ENCODE measurements around the gene ALOX5. TPM values are rescaled to one million over a fixed set of nuclear protein-coding genes. Genes with fewer than 3 reads are reported as not detected.

The ALOX5 gene
- total RNA-seq, 1 donor from 2014 or later: not detected

DNA sequence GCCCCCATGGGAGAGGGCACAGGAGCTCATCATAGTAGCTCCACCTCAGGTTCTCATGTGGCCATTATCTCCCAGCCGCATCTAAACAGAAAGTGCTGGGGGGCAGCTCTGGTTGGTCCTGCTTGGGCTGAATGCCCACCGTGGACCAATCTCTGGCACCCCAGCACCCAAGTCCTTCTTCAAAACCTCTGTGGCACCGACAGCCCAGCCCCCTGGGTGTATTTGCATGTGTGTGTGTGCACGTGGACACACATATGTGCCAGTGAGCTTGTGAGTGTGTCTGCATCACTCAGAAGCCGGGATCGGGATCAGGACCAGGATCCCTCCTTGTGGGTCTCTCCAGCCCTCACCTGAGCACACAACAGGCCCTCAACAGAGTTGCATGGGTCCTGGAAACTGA, 68.2 kb downstream of the ALOX5 start:
- TF ChIP-seq, protein P1, sequence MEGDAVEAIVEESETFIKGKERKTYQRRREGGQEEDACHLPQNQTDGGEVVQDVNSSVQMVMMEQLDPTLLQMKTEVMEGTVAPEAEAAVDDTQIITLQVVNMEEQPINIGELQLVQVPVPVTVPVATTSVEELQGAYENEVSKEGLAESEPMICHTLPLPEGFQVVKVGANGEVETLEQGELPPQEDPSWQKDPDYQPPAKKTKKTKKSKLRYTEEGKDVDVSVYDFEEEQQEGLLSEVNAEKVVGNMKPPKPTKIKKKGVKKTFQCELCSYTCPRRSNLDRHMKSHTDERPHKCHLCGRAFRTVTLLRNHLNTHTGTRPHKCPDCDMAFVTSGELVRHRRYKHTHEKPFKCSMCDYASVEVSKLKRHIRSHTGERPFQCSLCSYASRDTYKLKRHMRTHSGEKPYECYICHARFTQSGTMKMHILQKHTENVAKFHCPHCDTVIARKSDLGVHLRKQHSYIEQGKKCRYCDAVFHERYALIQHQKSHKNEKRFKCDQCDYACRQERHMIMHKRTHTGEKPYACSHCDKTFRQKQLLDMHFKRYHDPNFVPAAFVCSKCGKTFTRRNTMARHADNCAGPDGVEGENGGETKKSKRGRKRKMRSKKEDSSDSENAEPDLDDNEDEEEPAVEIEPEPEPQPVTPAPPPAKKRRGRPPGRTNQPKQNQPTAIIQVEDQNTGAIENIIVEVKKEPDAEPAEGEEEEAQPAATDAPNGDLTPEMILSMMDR (IDR thresholded peaks at IDR 0.05): no peak
- H3K27me3 Mint-ChIP-seq (ENCODE audit: low read depth): no peaks in the 10 kb centered on the region

DNA sequence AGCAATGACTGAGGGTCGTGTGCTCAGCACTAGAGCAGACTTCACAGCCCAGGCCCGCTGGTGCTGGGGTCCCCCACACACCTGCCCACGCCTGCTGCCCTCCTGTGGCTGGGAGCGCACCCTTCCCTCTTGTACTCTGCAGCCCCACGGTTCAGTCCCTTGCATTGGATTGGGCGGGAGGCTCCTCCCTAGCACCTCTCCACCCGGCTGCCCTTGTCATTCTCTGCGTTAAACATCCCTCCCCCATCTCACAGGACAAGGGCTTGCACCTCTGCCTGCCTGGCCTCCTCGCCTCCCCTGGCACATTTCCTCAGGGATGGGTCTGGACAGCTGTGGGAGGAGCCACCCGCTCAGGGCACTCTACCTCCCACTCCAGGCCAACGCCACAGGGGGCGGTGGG, 68.6 kb downstream of the ALOX5 start:
- DNase-seq (ENCODE audit: low spot score): no peak
- no peaks in the 10 kb centered on the region for H3K9me3 Mint-ChIP-seq (ENCODE audit: low read depth)
- H3K36me3 Mint-ChIP-seq (ENCODE audit: low read depth): peaks cover 3% of the 10 kb centered on the region
- H3K27me3 Mint-ChIP-seq (ENCODE audit: low read depth): no peaks in the 10 kb centered on the region
- no peak overlapping the region for H3K27ac Mint-ChIP-seq (ENCODE audit: unreplicated experiment)
- TF ChIP-seq, protein P1 (IDR thresholded peaks at IDR 0.05): no peak
- H3K4me3 Mint-ChIP-seq (ENCODE audit: unreplicated experiment): no peak overlapping the region
- H3K4me1 Mint-ChIP-seq (ENCODE audit: low read depth): peaks cover 14% of the 10 kb centered on the region

More for the DNA sequence above, 68.2 kb downstream of the ALOX5 start:
- DNase-seq (ENCODE audit: low spot score): no peak
- Mint-ChIP-seq H3K36me3 (ENCODE audit: low read depth) (peaks cover 3% of the 10 kb centered on the region), H3K9me3 (ENCODE audit: low read depth) (no peaks in the 10 kb centered on the region), H3K4me3 (ENCODE audit: unreplicated experiment) (no peak overlapping the region), H3K4me1 (ENCODE audit: low read depth) (peaks cover 17% of the 10 kb centered on the region), H3K27ac (ENCODE audit: unreplicated experiment) (no peak overlapping the region)

DNA sequence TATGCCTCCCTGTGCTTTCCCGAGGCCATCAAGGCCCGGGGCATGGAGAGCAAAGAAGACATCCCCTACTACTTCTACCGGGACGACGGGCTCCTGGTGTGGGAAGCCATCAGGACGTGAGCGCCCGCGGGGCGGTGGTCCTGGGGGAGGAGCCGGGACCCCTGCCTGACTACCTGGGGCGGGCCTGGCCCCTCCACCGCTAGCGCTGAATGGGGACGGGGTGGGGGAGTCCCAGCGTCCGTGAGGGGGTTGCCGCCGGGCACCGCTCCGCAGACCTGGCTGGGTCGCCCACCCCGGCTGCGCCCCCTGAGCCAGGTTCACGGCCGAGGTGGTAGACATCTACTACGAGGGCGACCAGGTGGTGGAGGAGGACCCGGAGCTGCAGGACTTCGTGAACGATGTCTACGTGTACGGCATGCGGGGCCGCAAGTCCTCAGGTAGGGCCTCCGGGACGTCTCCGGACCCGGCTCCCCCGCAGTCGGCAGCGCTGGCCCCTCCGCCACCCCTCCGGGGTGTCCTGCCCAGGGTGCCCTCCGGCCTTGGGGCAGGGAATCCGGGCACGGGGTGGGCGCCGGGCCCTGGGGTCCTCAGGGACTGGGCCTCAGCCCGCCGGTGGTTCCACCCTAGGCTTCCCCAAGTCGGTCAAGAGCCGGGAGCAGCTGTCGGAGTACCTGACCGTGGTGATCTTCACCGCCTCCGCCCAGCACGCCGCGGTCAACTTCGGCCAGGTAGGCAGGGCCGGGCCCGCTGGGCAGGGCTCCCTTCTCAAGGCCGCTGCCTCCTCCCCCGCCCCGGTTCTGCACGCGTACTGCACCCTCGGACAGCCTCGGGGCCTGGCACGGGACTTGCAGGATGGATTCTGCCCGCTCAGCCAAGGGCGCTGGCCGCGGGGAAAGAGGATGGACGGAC, 69.3 kb downstream of the ALOX5 start:
- no peaks in the 10 kb centered on the region for H3K9me3 Mint-ChIP-seq (ENCODE audit: low read depth)
- H3K27ac Mint-ChIP-seq (ENCODE audit: unreplicated experiment): no peak overlapping the region
- H3K27me3 Mint-ChIP-seq (ENCODE audit: low read depth): no peaks in the 10 kb centered on the region
- H3K36me3 Mint-ChIP-seq (ENCODE audit: low read depth): peaks cover 1% of the 10 kb centered on the region
- peaks cover 8% of the 10 kb centered on the region for H3K4me1 Mint-ChIP-seq (ENCODE audit: low read depth)
- no peak overlapping the region for H3K4me3 Mint-ChIP-seq (ENCODE audit: unreplicated experiment)
- TF ChIP-seq, protein P1 (IDR thresholded peaks at IDR 0.05): no peak
- DNase-seq (ENCODE audit: low spot score): no peak

DNA sequence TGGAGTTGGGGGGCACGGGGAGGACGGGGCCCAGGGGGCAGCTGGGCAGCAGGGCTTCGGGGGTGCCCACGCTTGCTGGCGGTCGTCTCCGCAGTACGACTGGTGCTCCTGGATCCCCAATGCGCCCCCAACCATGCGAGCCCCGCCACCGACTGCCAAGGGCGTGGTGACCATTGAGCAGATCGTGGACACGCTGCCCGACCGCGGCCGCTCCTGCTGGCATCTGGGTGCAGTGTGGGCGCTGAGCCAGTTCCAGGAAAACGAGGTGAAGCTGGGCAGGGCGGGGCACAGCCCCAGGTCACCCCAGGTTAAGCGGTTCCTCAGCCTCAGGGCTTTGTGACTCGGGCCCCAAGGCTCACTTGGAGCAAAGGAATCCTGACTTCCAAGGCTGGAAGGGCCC, 70.0 kb downstream of the ALOX5 start:
- DNase-seq (ENCODE audit: low spot score): no peak
- H3K4me1 Mint-ChIP-seq (ENCODE audit: low read depth): peaks cover 3% of the 10 kb centered on the region
- H3K36me3 Mint-ChIP-seq (ENCODE audit: low read depth): peaks cover 1% of the 10 kb centered on the region
- H3K27me3 Mint-ChIP-seq (ENCODE audit: low read depth): no peaks in the 10 kb centered on the region
- no peak overlapping the region for H3K4me3 Mint-ChIP-seq (ENCODE audit: unreplicated experiment)
- TF ChIP-seq, protein P1 (IDR thresholded peaks at IDR 0.05): no peak
- no peak overlapping the region for H3K27ac Mint-ChIP-seq (ENCODE audit: unreplicated experiment)
- no peaks in the 10 kb centered on the region for H3K9me3 Mint-ChIP-seq (ENCODE audit: low read depth)

DNA sequence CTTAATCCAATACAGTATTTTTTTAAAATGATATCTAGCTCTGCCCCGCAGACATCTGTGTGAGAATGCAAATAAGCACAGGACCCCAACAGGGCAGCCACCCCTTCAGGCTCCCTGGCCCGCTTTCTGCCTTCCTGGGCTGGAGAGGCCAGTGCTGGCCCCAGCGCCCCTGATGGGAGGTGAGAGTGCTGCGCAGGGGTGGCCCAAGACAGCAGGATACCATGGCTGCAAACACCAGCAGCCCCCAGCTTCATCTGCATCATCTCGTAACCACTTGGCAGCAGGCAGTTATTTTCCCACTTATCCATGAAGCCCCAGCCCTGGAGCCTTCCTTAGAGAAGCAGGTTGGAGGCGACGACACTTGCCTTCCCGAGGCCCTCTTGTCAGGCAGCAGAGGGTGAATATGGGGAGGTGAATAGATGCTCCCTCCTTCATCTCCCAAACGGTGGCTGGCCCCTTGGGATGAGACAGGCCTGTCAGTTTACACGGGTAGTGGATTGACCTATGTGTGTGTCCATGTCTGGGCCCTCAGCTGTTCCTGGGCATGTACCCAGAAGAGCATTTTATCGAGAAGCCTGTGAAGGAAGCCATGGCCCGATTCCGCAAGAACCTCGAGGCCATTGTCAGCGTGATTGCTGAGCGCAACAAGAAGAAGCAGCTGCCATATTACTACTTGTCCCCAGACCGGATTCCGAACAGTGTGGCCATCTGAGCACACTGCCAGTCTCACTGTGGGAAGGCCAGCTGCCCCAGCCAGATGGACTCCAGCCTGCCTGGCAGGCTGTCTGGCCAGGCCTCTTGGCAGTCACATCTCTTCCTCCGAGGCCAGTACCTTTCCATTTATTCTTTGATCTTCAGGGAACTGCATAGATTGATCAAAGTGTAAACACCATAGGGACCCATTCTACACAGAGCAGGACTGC, 71.2 kb downstream of the ALOX5 start:
- DNase-seq (ENCODE audit: low spot score): no peak
- Mint-ChIP-seq H3K36me3 (ENCODE audit: low read depth) (peaks cover 1% of the 10 kb centered on the region), H3K27ac (ENCODE audit: unreplicated experiment) (no peak overlapping the region), H3K27me3 (ENCODE audit: low read depth) (no peaks in the 10 kb centered on the region), H3K4me1 (ENCODE audit: low read depth) (no peaks in the 10 kb centered on the region), H3K4me3 (ENCODE audit: unreplicated experiment) (no peak overlapping the region), H3K9me3 (ENCODE audit: low read depth) (no peaks in the 10 kb centered on the region)
- TF ChIP-seq, protein P1 (IDR thresholded peaks at IDR 0.05): no peak

Data from chondrocyte (in vitro differentiated cells).